ENCODE data around the gene FCRLB. TPM values are rescaled to one million over a fixed set of nuclear protein-coding genes. Genes with fewer than 3 reads are reported as not detected.

The FCRLB gene
- total and polyA plus RNA-seq, 9 of the 15 experiments (the other 6 are each of a cell fraction or from before 2014, with no cell fraction given) = 0.20 to 4.6 (median 1.3) TPM

- H3K27ac ChIP-seq (ENCODE audit: extremely low read depth, low read depth, low read length) = no peak overlapping the region
- no peak overlapping the region for H3K4me2 ChIP-seq (ENCODE audit: insufficient read depth, low read length)
- H3K9ac ChIP-seq (ENCODE audit: insufficient read depth in 1 of 2, low read depth in 2 of 2, low read length in 2 of 2) = no peak overlapping the region
- BruUV-seq (replicated peaks) = no TSS peak
- ChIA-PET CTCF (ENCODE audit: low intra/inter-chr PET ratio) (no interaction called here), POLR2A (no interaction called here)
- no peaks in the 10 kb centered on the region for H4K20me1 ChIP-seq (replicated peaks; ENCODE audit: control insufficient read depth, insufficient read depth, low read length)
- no peak overlapping the region for H3K4me3 ChIP-seq
- TF ChIP-seq PHF8 (IDR thresholded peaks at IDR 0.05; ENCODE audit: borderline replicate concordance, low read length) = no peak
- TF ChIP-seq UBTF (IDR thresholded peaks at IDR 0.05; ENCODE audit: borderline replicate concordance in 1 of 2, low read depth in 2 of 2, low read length in 2 of 2) = no peak
- no peak for TF ChIP-seq SIRT6 (IDR thresholded peaks at IDR 0.05; ENCODE audit: low read depth, low read length)
- TF ChIP-seq MAX (CRISPR knock-in tag; IDR thresholded peaks at IDR 0.05) = no peak
- no peak for TF ChIP-seq ZNF224 (CRISPR knock-in tag; IDR thresholded peaks at IDR 0.05)
- TF ChIP-seq ZNF280A (IDR thresholded peaks at IDR 0.05; ENCODE audit: low read depth, partially characterized antibody) = no peak
- no peak for TF ChIP-seq NCOA4 (IDR thresholded peaks at IDR 0.05; ENCODE audit: partially characterized antibody)
- TF ChIP-seq EP400 (IDR thresholded peaks at IDR 0.05) = no peak
- no peak for TF ChIP-seq ATF7 (IDR thresholded peaks at IDR 0.05)
- TF ChIP-seq TBL1XR1 (IDR thresholded peaks at IDR 0.05; ENCODE audit: low read length in 2 of 2) = no peak
- no peak for TF ChIP-seq PHF20 (IDR thresholded peaks at IDR 0.05; ENCODE audit: partially characterized antibody)
- no peak for TF ChIP-seq ZKSCAN8 (CRISPR knock-in tag; IDR thresholded peaks at IDR 0.05)
- no peaks in the 10 kb centered on the region for H3K27me3 ChIP-seq (ENCODE audit: control insufficient read depth in 2 of 2, insufficient read depth in 2 of 2, low read length in 2 of 2)
- no peaks in the 10 kb centered on the region for H3K9me1 ChIP-seq (ENCODE audit: control insufficient read depth, insufficient read depth, low read length)
- no peaks in the 10 kb centered on the region for H3K9me3 ChIP-seq (replicated peaks; ENCODE audit: control insufficient read depth, insufficient read depth, low read depth, low read length)
- DNase-seq (ENCODE audit: extremely low read depth in 1 of 4, low spot score in 3 of 4) = no peak
- H3K36me3 ChIP-seq (ENCODE audit: control insufficient read depth, insufficient read depth, low read length) = no peaks in the 10 kb centered on the region
- no peaks in the 10 kb centered on the region; a peak in 1 of 5 replicates for H3K4me1 ChIP-seq (replicated peaks in 1 of 2; ENCODE audit: control insufficient read depth in 2 of 2, insufficient read depth in 2 of 2, low read length in 2 of 2)
- no peak for FAIRE-seq
- no peaks in the 10 kb centered on the region for H3K79me2 ChIP-seq (ENCODE audit: control insufficient read depth, insufficient read depth, low read length)
- intact Hi-C loops (cut with micrococcal nuclease) = no loop called here
- WGBS (ENCODE audit: insufficient coverage, low coverage, missing lambda C conversion rate) = 84% methylated on average over 2 of the region's 2 CpGs
- no peak for ATAC-seq
- in situ Hi-C loops (cut with MboI) = no loop called here
- H2AFZ ChIP-seq (ENCODE audit: low read depth, low read length) = no peak overlapping the region
These were observed 44.9 kb upstream of the FCRLB start for GRCh38 chr1:161676441-161676840.

Measured in K562 (cell line).